NCI-H187 treated with DMSO at 0.1 percent for 48 hours (cell line): Measurements from ENCODE around the gene RAP1A.

Source experiments
- DNase-seq: peaks from one replicate; lab custom pipeline; 2025; lab: John Stamatoyannopoulos, UW

RAP1A gene

DNA sequence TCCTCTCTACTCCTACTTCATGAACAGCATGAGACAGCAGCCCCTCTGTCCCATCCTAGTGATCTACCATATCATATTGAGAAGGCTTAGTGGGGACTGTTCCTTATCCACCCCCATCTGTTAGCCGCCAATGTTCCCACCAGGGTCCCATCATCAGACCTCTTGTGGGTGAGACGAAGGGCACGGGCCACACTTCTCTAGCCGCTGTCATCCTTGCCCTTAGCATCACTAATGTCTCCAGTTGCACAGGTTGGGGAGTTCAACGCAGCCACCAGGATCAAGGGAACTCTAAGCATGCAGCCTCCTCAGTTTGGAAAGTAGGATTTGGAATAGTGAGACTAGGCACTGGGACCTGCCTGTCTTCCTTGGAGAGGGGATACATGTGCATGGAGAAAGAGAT is 99.5 kb downstream of the RAP1A start:
- DNase-seq: no peak

DNA sequence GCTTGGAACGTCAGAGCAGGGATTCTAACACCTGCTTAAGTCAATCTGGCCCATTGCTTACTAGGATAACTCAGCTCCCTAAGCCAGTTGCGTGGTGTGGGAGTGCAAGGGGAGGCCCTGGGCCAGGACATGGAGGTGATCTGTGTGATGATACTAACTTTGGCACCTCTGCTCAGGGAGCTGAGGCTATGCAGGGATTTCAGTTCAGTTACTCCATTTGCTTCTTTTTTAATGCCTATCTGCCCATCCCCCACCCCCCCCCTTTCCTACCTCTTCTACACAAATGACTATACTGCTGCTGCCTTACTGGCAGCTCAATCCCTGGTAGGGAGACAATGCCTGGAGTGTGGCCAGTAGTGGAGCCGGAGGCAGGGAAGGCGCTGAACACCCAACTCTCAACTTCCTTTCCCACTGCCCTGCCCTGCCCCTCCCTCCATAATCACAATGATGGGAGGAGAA is 100.1 kb downstream of the RAP1A start:
- DNase-seq: no peak

DNA sequence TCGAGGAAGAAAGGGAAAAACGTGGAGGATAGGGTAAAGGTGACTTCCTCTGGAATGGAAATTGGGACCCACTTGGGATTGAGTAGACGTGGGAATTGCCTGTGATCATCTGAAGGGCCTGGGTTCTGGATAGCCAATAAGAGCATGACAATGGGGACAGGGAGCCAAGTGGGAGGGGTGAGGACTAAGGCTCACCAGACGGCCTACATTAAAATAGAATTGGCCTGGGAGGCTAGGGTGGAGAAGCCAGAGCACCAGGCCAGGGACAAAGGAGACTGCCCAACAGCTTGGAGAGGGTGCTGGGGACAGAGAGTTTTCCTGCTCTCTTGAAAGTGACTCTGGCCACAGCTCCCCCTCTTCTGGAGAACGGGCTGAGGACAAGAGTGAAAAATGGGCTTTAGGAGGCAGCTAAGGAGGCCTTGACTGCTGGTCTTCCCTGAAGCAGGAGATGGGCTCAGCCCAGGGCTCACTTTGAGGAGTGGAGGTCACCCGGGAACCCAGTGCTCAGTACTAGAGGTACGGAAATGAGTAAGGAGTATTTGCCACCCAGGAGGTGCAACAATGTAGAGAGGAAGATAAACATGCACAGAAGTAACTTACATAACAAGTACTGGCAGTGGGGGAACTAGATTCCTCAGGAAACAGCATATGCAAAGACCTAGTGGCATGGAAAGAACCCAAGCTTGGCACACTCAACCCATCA is 100.8 kb downstream of the RAP1A start:
- DNase-seq: no peak

GRCh38 chr1:111720977-111721786 is 101.6 kb downstream of the RAP1A start:
- no peak for DNase-seq

DNA sequence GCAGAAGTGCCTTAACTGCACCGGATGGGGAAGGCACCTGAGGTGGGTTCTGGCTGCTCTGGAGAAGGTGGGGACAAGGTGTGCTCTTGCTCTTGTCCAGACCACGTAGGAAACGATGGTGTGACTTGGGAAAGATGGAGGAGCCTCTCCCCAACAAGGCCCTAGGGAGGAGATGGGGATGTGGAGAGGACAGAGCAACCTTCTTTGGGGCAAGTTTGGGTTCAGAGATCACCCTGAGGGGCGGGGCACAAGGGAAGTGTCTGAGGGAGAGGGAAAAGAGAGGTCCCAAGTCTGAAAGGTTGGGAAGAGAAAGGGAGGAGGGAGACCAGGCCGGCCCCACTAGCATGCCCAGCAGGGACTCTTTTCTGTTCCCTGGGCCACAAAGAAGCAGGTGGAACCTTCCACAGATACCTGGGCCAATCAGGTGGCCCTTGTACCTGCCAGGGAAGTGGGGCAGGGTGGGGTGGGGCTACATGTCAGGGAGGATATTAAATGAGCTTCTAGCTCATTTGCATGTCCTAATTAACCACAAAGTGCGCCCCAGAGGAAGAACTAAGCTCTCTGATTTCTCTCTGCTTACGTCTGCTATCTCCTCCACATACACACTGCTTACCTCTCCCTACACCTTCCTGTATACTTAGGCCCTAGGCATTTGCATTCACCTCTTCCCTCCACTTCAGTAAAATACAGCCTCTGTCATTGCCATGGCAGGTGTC is 103.7 kb downstream of the RAP1A start:
- no peak for DNase-seq

GRCh38 chr1:111723871-111724270 is 104.3 kb downstream of the RAP1A start:
- DNase-seq: no peak

DNA sequence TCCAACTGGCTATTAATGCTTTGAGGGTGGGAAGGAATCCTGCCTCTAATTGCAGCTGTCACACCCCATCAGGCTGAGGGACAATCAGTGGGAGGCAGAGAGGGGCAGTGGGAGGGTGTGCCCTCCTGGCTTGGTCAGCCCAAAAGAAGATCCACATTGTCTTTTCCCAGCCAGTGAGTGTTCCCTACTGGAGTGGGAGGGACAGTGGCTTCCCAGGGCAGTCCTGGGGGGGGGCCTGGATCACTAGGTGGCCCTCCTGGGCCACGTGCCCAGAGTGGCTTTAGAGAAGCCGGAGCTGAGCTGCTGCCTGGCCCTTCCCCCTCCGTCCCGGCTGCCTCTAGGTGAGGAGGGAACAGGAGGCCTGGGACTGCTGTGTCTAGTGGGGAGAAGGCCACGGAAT is 105.6 kb downstream of the RAP1A start:
- no peak for DNase-seq

DNA sequence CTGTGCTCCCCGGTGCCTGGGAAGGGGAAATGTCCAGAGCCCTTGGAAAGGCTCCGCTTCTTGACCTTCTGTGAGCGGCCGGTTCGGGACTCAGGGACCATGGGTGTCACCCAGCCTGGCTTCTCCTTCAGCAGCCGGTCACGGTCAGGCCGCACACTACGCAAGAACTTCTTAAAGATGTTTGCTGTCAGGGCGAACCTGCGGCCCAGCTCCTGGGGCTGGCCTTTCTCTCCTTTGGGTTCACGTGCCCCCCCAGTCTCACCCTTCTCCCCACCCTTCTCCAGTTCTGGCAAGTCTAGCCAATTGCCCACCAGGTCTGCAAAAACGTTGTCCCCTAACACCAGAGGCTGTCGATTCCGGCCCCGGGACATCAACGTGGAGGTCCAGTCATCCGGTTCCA is 107.5 kb downstream of the RAP1A start:
- DNase-seq: no peak

DNA sequence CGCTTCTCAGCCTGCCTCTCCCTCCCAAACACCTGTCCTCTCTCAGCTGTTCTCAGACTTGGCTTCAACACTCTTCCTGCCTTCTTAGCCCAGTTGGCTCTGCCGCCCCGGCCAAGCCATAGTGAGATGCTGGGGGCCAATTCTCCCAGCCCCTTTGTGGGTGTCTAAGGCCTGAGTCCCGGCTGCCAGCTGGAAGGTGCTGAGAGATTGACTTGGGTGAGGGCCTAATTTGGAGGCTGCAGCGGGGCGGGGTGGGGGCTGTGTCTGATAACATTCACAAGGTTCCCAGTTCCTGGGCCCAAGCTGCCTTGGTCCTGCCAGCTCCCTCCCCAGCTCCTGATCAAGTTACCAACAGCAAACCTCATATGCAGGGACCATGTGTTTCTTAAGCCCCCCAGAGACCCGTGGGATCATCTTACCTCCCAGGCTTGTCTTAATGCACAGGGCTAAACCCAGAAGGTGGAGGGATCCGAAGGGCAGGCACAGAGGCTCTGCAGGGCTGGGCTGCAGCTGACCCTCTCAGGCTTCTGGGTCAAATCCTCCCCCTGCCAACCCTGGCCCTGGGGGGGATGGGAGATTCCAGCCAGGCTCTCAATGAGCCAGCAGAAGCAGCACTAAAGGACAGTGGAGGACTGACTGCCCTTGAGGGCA is 109.8 kb downstream of the RAP1A start:
- no peak for DNase-seq

DNA sequence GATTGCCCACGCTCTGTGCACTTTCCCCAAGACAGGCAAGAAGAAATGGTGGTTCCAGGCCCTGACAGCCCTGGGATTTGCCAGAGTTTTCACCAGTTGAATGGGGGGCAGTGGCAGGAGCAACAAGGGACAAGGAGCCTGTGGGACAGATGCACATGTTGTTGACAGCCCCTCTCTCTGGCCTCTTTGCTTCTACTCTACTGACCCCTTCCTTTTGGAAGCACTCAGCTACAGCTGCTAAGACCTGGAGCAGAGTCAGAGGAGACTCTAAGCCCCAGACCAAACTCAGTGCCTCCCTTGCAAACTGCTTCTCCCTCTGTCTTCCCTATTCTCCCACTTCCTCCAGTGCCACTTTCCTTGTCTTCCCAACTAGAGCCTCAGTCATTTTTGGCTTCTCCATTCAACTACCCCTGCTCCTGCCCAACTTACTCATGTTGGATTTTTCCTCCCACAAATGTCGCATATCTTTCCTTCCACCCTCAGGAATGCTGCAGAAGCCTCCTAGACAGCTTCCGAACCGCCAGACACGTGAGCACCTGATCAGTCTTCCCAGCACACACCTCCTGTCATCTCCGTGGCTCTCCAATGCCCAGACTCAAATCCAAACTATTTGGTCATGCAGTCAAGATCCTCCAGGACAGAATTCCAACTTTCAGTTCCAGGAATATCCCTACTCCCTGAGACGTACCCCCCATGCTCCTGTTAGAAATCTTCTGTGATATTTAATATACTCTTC is 110.5 kb downstream of the RAP1A start:
- DNase-seq: no peak

GRCh38 chr1:111730706-111731105 is 111.1 kb downstream of the RAP1A start:
- no peak for DNase-seq

- no peak for DNase-seq
Observed at GRCh38 chr1:111731956-111732355, 112.4 kb downstream of the RAP1A start.

DNA sequence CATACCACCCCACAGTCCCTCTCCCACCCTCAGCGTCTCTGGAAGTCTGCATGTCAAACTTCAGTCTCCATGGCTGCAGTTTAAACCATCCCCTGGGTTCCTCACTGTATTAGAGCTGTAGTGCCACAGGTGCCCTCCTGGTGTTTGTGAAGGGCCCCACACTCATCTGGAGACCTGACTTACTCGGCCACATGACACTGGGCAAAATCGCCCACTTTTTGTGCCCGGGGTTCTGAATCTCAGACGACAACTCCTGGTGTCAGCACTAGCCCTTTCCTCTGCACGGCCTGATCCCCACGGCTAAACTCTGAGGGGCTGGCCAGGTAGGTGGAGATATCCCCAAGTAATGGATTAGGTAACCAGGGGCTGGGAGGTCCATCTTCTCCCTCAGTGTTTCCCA is 113.1 kb downstream of the RAP1A start:
- DNase-seq: no peak

DNA sequence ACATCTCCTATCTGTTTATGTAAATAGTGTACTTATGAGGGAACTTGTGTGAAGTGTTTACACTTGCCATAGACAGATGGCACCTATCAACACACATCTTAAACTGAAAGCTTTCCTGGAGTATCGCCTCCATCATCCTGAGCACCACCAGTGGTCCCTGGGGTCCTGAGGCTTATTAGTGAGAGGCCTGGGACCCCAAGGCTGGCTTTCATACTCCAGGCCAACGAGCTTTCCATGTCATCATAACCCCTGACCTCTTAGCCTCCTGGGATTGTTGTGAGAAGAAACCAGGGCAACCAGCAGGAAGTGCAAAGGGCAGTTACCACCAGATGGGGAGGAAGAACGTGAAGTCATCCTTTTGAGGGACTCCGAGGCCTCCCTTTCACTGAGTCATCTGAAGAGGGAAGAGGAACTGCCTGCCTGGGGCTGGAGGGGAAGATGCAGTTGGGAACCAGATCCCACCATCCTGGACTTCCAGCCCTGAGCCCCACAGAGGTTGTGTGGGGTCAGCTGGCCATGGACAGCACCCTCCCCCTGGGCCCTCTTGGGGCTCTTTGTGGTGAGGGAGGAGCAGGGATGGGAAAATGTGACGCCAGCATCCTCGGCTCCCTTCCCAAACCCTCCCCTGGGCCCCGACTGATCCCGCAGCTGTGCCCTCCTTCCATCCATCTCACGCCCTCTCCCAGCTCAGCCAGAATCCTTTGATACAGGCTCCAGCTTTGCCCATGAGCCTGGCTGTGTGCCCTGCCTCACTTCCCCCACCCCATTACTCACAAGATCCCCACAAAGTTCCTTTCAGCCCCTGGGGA is 113.8 kb downstream of the RAP1A start:
- DNase-seq: no peak

DNA sequence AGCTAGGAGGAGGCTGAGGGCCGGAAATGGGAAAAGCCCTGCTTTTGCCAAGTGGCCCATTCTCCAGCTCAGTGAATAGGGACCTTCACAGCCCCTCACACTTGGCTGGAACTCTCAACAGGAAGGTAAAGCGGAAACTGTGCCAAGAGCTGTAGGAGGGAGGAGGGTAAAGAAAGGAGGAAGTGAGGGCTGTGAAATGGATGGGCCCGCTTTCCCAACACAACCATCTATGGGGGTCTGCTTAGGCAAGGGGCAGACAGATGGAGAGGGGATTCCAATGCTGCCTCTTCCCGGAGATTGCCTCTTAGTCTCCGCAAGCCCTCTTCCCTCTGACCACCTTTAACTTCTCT is 114.4 kb downstream of the RAP1A start:
- DNase-seq: no peak

- DNase-seq: no peak
Observed at GRCh38 chr1:111734426-111734825, 114.8 kb downstream of the RAP1A start.

DNA sequence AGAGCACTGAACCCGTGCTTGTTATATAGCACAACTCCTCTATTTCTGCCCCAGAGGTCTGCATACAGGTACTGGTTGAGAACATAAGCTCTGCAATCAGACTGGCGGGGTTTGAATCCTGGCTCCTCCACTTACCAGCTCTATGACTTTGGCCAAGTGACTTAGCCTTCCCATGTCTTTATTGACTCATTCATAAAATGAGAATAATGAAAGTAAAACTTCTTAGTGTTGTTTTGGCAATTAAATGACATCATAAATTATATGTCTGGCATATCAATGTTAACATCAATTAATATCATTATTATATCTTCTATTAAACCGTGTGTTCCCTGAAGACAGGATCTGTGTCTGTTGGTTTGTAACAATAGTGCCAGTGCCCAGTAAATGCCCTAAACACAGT is 115.3 kb downstream of the RAP1A start:
- no peak for DNase-seq

- DNase-seq: no peak
Observed at GRCh38 chr1:111735321-111735720, 115.7 kb downstream of the RAP1A start.

GRCh38 chr1:111735858-111736544 is 116.4 kb downstream of the RAP1A start:
- DNase-seq: peak; percentile 57

DNA sequence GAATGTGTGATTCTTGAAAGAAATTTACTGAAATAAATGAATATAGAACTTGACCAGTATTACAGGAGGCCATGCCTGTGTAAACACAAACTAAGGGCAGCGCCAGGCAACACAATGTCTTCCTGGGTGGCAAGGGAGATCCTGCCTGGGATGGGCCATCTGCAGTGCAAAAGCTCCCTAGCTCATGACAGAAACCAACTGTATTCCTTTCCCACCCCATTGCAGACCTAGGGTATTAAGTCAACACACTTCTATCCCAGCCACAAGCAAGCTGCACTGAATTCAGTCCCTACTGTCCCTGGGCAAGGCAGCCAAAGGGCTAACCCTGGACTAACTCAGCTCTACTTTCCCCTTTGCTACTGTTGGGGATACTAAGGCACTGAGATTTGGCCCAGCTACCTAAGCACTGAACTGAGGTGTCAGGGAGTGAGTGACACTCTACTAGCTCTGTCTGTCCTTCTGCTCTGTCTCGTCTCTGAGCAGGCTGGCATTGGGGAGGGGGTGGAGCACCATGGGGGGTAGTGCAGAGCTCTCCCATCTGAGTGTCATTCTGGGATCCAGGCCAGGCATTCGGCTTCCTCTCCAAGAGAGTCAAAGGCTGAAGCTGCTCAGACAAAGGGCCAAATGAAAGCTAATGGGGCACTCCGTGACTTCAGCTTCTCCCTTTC is 117.1 kb downstream of the RAP1A start:
- DNase-seq: no peak
